K562 (cell line): ENCODE results near the gene HOXD9. TPM values are rescaled to one million over a fixed set of nuclear protein-coding genes. Genes with fewer than 3 reads are reported as not detected.

Experiments
- AFF1 ChIP-seq, 2 experiments: fragments of 450-650 bp; IDR thresholded peaks; 2 replicates each; pipeline ENCODE4 v1.6.1; 2018; ENCODE audit warnings: mild to moderate bottlenecking in 2 of 2, low read depth in 1 of 2; ENCODE audit not compliant: partially characterized antibody in 2 of 2
- ARID3B ChIP-seq: fragments of 250-450 bp; sonication (Bioruptor Pico); IDR thresholded peaks from 2 replicates; pipeline ENCODE4 v1.4.0; 2020; ENCODE audit warnings: borderline replicate concordance
- CBFA2T2 ChIP-seq: fragments of 450-650 bp; conservative IDR thresholded peaks from 2 replicates; pipeline ENCODE4 v1.6.1; 2017; ENCODE audit warnings: mild to moderate bottlenecking
- KLF16 ChIP-seq: IDR thresholded peaks from 2 replicates; pipeline ENCODE4 v1.6.1; 2016; ENCODE audit warnings: antibody characterized with exemption
- KLF6 ChIP-seq: fragments of 250-450 bp; sonication (Bioruptor Pico); IDR thresholded peaks from 2 replicates; pipeline ENCODE4 v1.4.0; 2020; ENCODE audit warnings: mild to moderate bottlenecking, moderate library complexity, borderline replicate concordance
- MEF2D ChIP-seq: conservative IDR thresholded peaks from 2 replicates; pipeline ENCODE4 v1.6.1; 2016; ENCODE audit warnings: low read depth, missing genetic modification characterization, missing compliant biosample characterization
- RB1 ChIP-seq: fragments of 450-650 bp; IDR thresholded peaks from 2 replicates; pipeline ENCODE4 v1.6.1; 2017; ENCODE audit warnings: low read depth, mild to moderate bottlenecking
- RFX1 ChIP-seq: fragments of 450-650 bp; IDR thresholded peaks from 2 replicates; pipeline ENCODE4 v1.6.1; 2016; ENCODE audit warnings: mild to moderate bottlenecking, moderate library complexity
- RHOXF2B ChIP-seq: fragments of 250-450 bp; sonication (Bioruptor Pico); conservative IDR thresholded peaks from 2 replicates; pipeline ENCODE4 v1.5.1; 2021
- SMARCA5 ChIP-seq: fragments of 450-650 bp; IDR thresholded peaks from 2 replicates; pipeline ENCODE4 v1.6.1; 2016
- TAL1 ChIP-seq: fragments of 450-650 bp; IDR thresholded peaks from 2 replicates; pipeline ENCODE4 v1.6.1; 2016; ENCODE audit warnings: mild to moderate bottlenecking
- TRIM28 ChIP-seq: fragments of 450-650 bp; IDR thresholded peaks from 2 replicates; pipeline ENCODE4 v1.6.1; 2017
- ZBTB5 ChIP-seq: fragments of 450-650 bp; IDR thresholded peaks from 2 replicates; pipeline ENCODE4 v1.6.1; 2017; ENCODE audit warnings: antibody characterized with exemption
- ZHX1 ChIP-seq: fragments of 150-350 bp; conservative IDR thresholded peaks from 2 replicates; pipeline ENCODE4 v1.6.1; 2014; ENCODE audit warnings: low read length
- ZNF217 ChIP-seq: sonication (generic); formaldehyde crosslinking; IDR thresholded peaks from 2 replicates; pipeline ENCODE4 v1.8.0; 2022; ENCODE audit warnings: mild to moderate bottlenecking, missing genetic modification reagents
- ZNF639 ChIP-seq, 2 experiments: fragments of 200-800 bp in 1 of 2; sonication (Bioruptor generic) in 1 of 2; sonication (generic) in 1 of 2; formaldehyde crosslinking in 1 of 2; IDR thresholded peaks in 1 of 2; conservative IDR thresholded peaks in 1 of 2; 2 replicates each; pipeline versions ENCODE4 v1.5.0 to v1.6.1; 2016 to 2020; ENCODE audit warnings: missing compliant biosample characterization in 1 of 2, missing genetic modification characterization in 1 of 2, missing genetic modification reagents in 1 of 2
- ZNF695 ChIP-seq: fragments of 450-650 bp; formaldehyde crosslinking; IDR thresholded peaks from 2 replicates; pipeline ENCODE4 v1.4.0; 2020; ENCODE audit warnings: mild to moderate bottlenecking, moderate library complexity
- polyA plus RNA-seq, 8 experiments: library from polyadenylated mRNA; depleted of rRNA in 4 of 8; stranded (reverse) in 5 of 8; unstranded in 3 of 8; fragments of >200 nt; fragmentation: Nextera tagmentation in 2 of 8; fragmentation: Illumina TruSeq in 1 of 8; extraction: Ambion mirVana in 2 of 8; extraction: Trizol in 1 of 8; gene quantifications; 2 replicates each; pipeline versions ENCODE4 v1.2.1 to v1.2.3, GENCODE V29; 2011 to 2014; ENCODE audit warnings: inconsistent platforms in 1 of 8, missing spikeins in 1 of 8
- total RNA-seq, 7 experiments: library from RNA; depleted of rRNA in 6 of 7; stranded (reverse); fragments of >200 nt in 6 of 7; fragmentation: Illumina TruSeq in 2 of 7; extraction: Trizol in 2 of 7; gene quantifications; 2 replicates each; pipeline versions ENCODE4 v1.2.1 to v1.2.3, GENCODE V29; 2011 to 2021; ENCODE audit warnings: low replicate concordance in 1 of 7

The HOXD9 gene
- total and polyA plus RNA-seq, 9 of the 15 experiments (the other 6 are each of a cell fraction or from before 2014, with no cell fraction given): not detected

GRCh38 chr2:176079831-176080539, 42.5 kb upstream of the HOXD9 start (continued):
- 0 out of 4 replicates have a peak, but pooled peaks of 1 of the 2 experiments have one; percentile 42 for TF ChIP-seq ZNF639 (CRISPR knock-in tag; conservative IDR thresholded peaks at IDR 0.05 in 1 of 2, IDR thresholded peaks at IDR 0.05 in 1 of 2)
- TF ChIP-seq MEF2D (tag): no peak
- no peak for TF ChIP-seq SMARCA5
- no peak for TF ChIP-seq ZNF217 (CRISPR knock-in tag)
- TF ChIP-seq ZBTB5: no peak
- peak; percentile 95 for TF ChIP-seq RB1
- TF ChIP-seq ARID3B (CRISPR knock-in tag): no peak
- TF ChIP-seq ZNF695 (CRISPR knock-in tag): no peak
- peak; percentile 34; the same call in 1 of the 2 replicates for TF ChIP-seq KLF16
- no peak for TF ChIP-seq RFX1
- no peak for TF ChIP-seq TRIM28
- TF ChIP-seq ZHX1: no peak
- TF ChIP-seq CBFA2T2: no peak
- TF ChIP-seq AFF1 (IDR thresholded peaks at IDR 0.05; ENCODE audit: low read depth in 1 of 2, partially characterized antibody in 2 of 2): no peak
- TF ChIP-seq RHOXF2B (CRISPR knock-in tag): no peak
- no peak for TF ChIP-seq TAL1
- TF ChIP-seq KLF6 (CRISPR knock-in tag): no peak
